Heart right ventricle (tissue), 16 donors: ENCODE data around the gene PMP22. TPM values are rescaled to one million over a fixed set of nuclear protein-coding genes. Genes with fewer than 3 reads are reported as not detected.

Source experiments
- ATAC-seq, 8 donors: fragments of 200-7000 bp; cut with Tn5 transposase; one replicate each; pipeline ENCODE4 v1.9.1; 2020; ENCODE audit warnings: mild to moderate bottlenecking in 8 of 8, moderate library complexity in 8 of 8, moderate number of reproducible peaks in 1 of 8
- DNase-seq, 2 donors: peaks; one replicate each; pipeline ENCODE4 v3.0.0-alpha.2; 2020
- H3K27ac ChIP-seq, 10 donors: fragments of 200-600 bp; sonication (generic) in 2 of 10; one replicate each; pipeline versions ENCODE4 v1.5.0 to v1.8.0; 2020 to 2022; ENCODE audit warnings: mild to moderate bottlenecking in 3 of 10
- H3K27me3 ChIP-seq, 7 donors: fragments of 200-600 bp; one replicate each; pipeline ENCODE4 v1.8.0; 2021 to 2022; ENCODE audit warnings: mild to moderate bottlenecking in 2 of 7
- H3K36me3 ChIP-seq, 9 donors: fragments of 200-600 bp; sonication (generic) in 1 of 9; one replicate each; pipeline versions ENCODE4 v1.5.0 to v1.8.0; 2020 to 2022; ENCODE audit warnings: mild to moderate bottlenecking in 2 of 9
- H3K4me1 ChIP-seq, 9 donors: fragments of 200-600 bp; sonication (generic) in 1 of 9; one replicate each; pipeline versions ENCODE4 v1.5.0 to v1.8.0; 2020 to 2022; ENCODE audit warnings: mild to moderate bottlenecking in 4 of 9
- H3K4me3 ChIP-seq, 10 donors: fragments of 200-600 bp; sonication (generic) in 2 of 10; one replicate each; pipeline versions ENCODE4 v1.5.0 to v1.8.0; 2020 to 2022; ENCODE audit warnings: mild to moderate bottlenecking in 7 of 10, moderate library complexity in 2 of 10
- H3K9me3 ChIP-seq, 11 donors: fragments of 200-600 bp in 10 of 11; sonication (generic) in 2 of 11; one replicate each; pipeline versions ENCODE4 v1.5.0 to v1.8.0; 2013 to 2022; ENCODE audit warnings: mild to moderate bottlenecking in 2 of 11, control low read depth in 1 of 11, moderate library complexity in 1 of 11
- WGBS, 2 donors: extraction: QIAGEN DNeasy Blood & Tissue Kit; methylation state at CpG; one replicate each; pipeline ENCODE4 v1.1.7; 2013; ENCODE audit warnings: inconsistent platforms in 1 of 2; 5-methylcytosine and 5-hydroxymethylcytosine counted together
- intact Hi-C, 10 donors: fragments of 100-400 bp; cut with DNase I; formaldehyde crosslinking; loops; one replicate each; pipeline versions ENCODE4 v1.11.1 to v1.14.2; 2022
- polyA plus RNA-seq, 2 donors: library from polyadenylated mRNA; stranded (reverse); fragments of 200-250 nt; gene quantifications; one replicate each; pipeline ENCODE4 v1.2.3, GENCODE V29; 2013
- total RNA-seq, 10 donors: library from RNA; stranded (reverse); fragmentation: NEBNext Ultra II Directional in 3 of 10; extraction: Animal tissue kit (Norgen Biotek cat#: 25700) in 3 of 10; gene quantifications; one replicate each; pipeline versions ENCODE4 v1.2.1 to v1.2.4, GENCODE V29; 2021 to 2023
- TF ChIP-seq, protein P1 (sequence below), 9 donors: fragments of 200-600 bp; sonication (generic) in 2 of 9; IDR thresholded peaks; one replicate each; pipeline versions ENCODE4 v1.5.0 to v1.8.0; 2021 to 2022; ENCODE audit warnings: antibody characterized with exemption in 9 of 9, mild to moderate bottlenecking in 5 of 9, moderate library complexity in 1 of 9
- donor health status: Arrhythmogenic right ventricular cardiomyopathy.
- donor health status: ischemic (EF 13 %, LVEDD 7.1; RV severe dilation, severe dysfunction).
- donor health status: healthy with polysubstance abuse.
- donor health status: DM: no; HTN: yes; CAD: no.
- donor health status: DM: no; HTN: no; CAD: no.
- donor health status: ischemic (EF 25% LVEDD 6.9; RV normal size, moderate dysfunction).
- donor health status: ischemic (EF 25% LVEDD 5.7; RV mildly dilated, moderate dysfunction).
- donor health status: healthy.
- donor health status: DM: yes; HTN: yes; CAD: no.
- donor health status: Ischemic cardiomyopathy.
- donor health status: ischemic (EF 35%, LVEDD 5.7; RV mildly dilated, moderate dysfunction).
- donor health status: nonischemic (EF 11% LVEDD 7.7; RV severe dilation, severe dysfunction).
- donor health status: DM: yes; HTN: yes; CAD: no.
- donor health status: PGD.
- donor health status: ischemic (EF 29% LVEDD 5.4; RV normal size, mild dysfunction).
- donor health status: nonischemic (EF 23%, LVEDD 6.1; RV moderate dilation, normal function).

PMP22 gene
- total and polyA plus RNA-seq, 12 donors: 62.0 to 241 (median 158) TPM

DNA sequence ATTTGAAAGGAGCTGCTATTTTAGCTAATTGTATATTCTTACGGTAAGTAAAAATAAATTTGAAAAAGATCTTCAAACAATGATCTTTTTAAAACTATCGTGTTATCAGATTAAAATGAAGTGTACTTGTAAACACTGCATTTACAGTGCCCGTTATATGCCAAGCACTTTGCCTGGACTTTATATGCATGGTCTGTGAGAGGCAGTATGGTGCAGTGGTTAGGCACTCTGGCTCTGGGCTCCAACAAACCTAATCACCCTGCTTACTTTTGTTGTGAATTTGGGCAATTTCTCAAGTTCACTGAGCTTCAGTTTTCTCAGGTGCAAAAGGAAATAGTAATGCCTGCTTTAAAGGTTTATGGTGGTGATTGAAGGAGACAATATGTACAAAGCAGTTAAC, 1.4 kb downstream of the PMP22 start:
- intact Hi-C loops: loop anchor here in 7 of 10 donors (1.0 to 10.0 kb wide), 9 partner anchors 79 to 194 kb away; partner anchors contain the start of gene TEKT3 (in 2 of the 7)
- DNase-seq (no peak), ATAC-seq (no peak)
- H3K27ac ChIP-seq: peak overlapping the region; percentile 92 to 100 (median 98)
- peaks cover 0 to 45% (median 0%) of the 10 kb centered on the region in 7 donors for H3K27me3 ChIP-seq
- peak overlapping the region in 9 of 10 donors; percentile 49 to 89 (median 80) for H3K4me3 ChIP-seq
- TF ChIP-seq, protein P1, sequence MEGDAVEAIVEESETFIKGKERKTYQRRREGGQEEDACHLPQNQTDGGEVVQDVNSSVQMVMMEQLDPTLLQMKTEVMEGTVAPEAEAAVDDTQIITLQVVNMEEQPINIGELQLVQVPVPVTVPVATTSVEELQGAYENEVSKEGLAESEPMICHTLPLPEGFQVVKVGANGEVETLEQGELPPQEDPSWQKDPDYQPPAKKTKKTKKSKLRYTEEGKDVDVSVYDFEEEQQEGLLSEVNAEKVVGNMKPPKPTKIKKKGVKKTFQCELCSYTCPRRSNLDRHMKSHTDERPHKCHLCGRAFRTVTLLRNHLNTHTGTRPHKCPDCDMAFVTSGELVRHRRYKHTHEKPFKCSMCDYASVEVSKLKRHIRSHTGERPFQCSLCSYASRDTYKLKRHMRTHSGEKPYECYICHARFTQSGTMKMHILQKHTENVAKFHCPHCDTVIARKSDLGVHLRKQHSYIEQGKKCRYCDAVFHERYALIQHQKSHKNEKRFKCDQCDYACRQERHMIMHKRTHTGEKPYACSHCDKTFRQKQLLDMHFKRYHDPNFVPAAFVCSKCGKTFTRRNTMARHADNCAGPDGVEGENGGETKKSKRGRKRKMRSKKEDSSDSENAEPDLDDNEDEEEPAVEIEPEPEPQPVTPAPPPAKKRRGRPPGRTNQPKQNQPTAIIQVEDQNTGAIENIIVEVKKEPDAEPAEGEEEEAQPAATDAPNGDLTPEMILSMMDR (IDR thresholded peaks at IDR 0.05): no peak
- peaks cover 0 to 10% (median 2%) of the 10 kb centered on the region in 9 donors for H3K36me3 ChIP-seq
- 24 to 37% methylated on average over 3 of the region's 3 CpGs for WGBS, 2 donors
- H3K4me1 ChIP-seq: peaks cover 3 to 48% (median 36%) of the 10 kb centered on the region in 9 donors
- H3K9me3 ChIP-seq: no peaks in the 10 kb centered on the region

DNA sequence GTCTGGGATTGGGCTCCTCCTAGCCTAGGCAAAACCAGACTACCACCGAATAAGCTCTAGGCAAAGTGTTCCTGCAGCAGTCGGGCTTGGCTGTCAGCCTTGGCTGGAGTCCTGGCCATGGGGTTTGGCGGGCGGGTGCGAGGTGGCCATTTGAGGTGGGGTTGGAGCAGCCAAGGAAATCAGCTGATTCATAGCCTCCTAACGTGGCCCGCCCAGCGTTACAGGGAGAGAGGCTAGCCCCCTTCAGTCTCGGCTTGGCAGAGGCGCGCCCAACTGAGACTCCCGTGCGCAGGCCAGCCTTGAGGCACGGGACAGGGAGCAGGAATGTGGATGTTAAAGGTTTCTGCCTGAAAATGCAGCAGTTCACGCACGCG, 1.9 kb downstream of the PMP22 start:
- ATAC-seq (peak; percentile 50 to 85 (median 68)), DNase-seq (peak; percentile 87 to 91)
- peaks cover 0 to 14% (median 7%) of the 10 kb centered on the region in 9 donors for H3K36me3 ChIP-seq
- TF ChIP-seq, protein P1 (IDR thresholded peaks at IDR 0.05): no peak
- peak overlapping the region; percentile 92 to 100 (median 98) for H3K27ac ChIP-seq
- 2 to 3% methylated on average over 17 of the region's 17 CpGs for WGBS, 2 donors
- peak overlapping the region; percentile 49 to 89 (median 80) for H3K4me3 ChIP-seq
- H3K4me1 ChIP-seq: peaks cover 4 to 48% (median 38%) of the 10 kb centered on the region in 9 donors
- intact Hi-C loops: loop anchor here in 7 of 10 donors (1.0 to 10.0 kb wide), 9 partner anchors 79 to 194 kb away; partner anchors contain the start of gene TEKT3 (in 2 of the 7)
- H3K9me3 ChIP-seq: no peaks in the 10 kb centered on the region
- H3K27me3 ChIP-seq: peaks cover 0 to 45% (median 0%) of the 10 kb centered on the region in 7 donors

DNA sequence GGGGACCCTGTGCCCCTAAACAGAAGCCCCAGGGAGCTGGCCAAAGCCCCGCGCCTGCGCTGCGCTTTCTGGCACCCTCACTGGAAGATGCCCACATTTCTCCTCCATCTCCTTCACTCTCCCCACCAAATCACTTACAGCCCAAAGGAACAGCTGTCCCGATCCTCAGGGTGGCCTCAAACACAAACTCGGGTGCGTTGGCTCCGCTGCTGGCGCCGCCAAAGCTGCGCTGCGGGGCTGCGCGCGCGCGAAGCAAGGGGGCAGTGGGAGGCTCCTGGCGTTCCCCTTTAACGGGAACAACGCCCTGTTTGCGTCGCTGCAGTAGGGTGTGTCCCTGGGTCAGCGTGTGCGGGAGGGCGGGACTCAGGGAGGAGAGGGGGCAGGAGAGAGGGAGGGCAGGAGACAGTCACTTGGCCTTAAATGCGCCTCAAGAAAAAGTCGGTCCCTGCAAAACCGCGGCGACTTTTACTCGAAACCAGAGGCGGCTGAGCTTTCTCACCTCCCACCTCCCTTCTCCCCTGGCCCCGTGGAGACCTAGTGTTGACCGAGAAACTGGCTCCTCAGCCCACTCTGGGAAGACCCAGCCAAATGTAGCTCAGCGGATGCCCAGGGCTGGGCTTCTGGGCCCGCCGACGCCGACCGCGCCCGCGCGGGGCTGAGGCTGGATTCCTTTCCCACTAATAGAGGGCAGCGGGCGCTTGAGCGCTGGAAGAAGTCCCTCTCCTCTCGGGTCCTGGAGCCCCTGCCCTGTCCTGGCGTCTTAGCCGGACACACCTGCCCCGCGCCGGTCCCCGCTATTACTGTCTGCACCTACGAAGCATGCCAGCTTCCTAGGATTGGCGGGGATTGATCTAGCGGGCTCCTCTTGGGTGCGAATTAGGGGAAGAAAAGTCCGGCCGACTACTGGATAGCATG, 2.6 kb downstream of the PMP22 start:
- Histone ChIP-seq H3K27me3 (peaks cover 0 to 45% (median 0%) of the 10 kb centered on the region in 7 donors), H3K36me3 (peaks cover 0 to 21% (median 13%) of the 10 kb centered on the region in 9 donors), H3K4me1 (peaks cover 7 to 50% (median 41%) of the 10 kb centered on the region in 9 donors), H3K27ac (peak overlapping the region; percentile 92 to 100 (median 98)), H3K4me3 (peak overlapping the region; percentile 49 to 89 (median 80)), H3K9me3 (no peaks in the 10 kb centered on the region)
- 0 to 1% methylated on average over 60 of the region's 60 CpGs for WGBS, 2 donors
- ATAC-seq (peak; percentile 82 to 92 (median 89)), DNase-seq (peak; percentile 89 to 90)
- TF ChIP-seq, protein P1 (IDR thresholded peaks at IDR 0.05): peak in 6 of 9 donors; percentile 17 to 60 (median 36)
- intact Hi-C loops: loop anchor here in 7 of 10 donors (1.0 to 10.0 kb wide), 9 partner anchors 80 to 195 kb away; partner anchors contain the start of gene TEKT3 (in 2 of the 7)

DNA sequence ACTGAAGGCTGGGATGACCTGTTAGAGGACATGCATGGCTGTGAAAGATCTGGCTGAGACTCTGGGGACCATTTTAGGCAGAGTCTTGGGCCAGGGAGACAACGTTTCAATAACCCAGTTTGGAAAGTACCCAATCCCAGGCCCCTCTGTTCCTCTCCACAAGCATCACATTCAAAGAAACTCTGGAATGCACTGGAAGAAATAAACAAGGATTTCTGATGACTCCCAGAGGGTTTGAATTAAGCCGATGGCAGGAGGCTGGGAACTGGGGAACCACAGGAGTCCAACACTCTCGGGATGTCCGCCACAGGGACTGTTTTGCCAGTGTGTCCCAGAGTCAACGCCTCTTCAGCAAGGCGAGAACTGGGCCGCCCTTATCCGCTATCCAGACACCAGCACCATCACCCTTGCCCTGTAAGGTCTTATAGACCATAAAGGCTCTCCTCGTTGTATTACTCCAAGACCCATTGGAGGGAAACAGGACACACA, 3.3 kb downstream of the PMP22 start:
- intact Hi-C loops: loop anchor here in 9 of 10 donors (1.0 to 10.0 kb wide), 11 partner anchors 80 to 241 kb away; partner anchors contain the start of gene TEKT3 (in 2 of the 9)
- peaks cover 0 to 45% (median 0%) of the 10 kb centered on the region in 7 donors for H3K27me3 ChIP-seq
- peak overlapping the region; percentile 49 to 89 (median 80) for H3K4me3 ChIP-seq
- H3K9me3 ChIP-seq: no peaks in the 10 kb centered on the region
- peaks cover 13 to 57% (median 48%) of the 10 kb centered on the region in 9 donors for H3K4me1 ChIP-seq
- DNase-seq (peak; percentile 30), ATAC-seq (peak in 5 of 8 donors; percentile 7 to 17 (median 10))
- TF ChIP-seq, protein P1 (IDR thresholded peaks at IDR 0.05): no peak
- H3K36me3 ChIP-seq: peaks cover 0 to 27% (median 16%) of the 10 kb centered on the region in 9 donors
- H3K27ac ChIP-seq: peak overlapping the region; percentile 92 to 100 (median 98)
- 2% methylated on average over 9 of the region's 9 CpGs for WGBS, 2 donors
